ENCODE data around the gene G2E3. TPM values are rescaled to one million over a fixed set of nuclear protein-coding genes. Genes with fewer than 3 reads are reported as not detected.

The G2E3 gene
- total RNA-seq, 1 experiment from 2014 or later, result 27.8 TPM

DNA sequence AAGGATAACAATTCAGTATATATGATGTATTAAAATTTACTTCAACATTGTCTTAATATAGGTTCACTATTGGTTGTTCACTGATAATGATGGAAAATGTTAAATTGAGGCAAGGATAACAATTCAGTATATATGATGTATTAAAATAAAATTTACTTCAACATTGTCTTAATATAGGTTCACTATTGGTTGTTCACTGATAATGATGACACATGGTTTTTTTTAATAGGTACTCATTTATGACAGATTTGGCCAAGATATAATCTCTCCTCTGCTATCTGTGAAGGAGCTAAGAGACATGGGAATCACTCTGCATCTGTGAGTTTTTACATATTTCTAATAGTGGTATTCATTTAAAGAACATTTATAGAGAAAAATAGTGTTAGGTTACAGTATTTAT, 71.3 kb downstream of the G2E3 start:
- H3K36me3 ChIP-seq (ENCODE audit: low read depth, low read length), result peaks cover 15% of the 10 kb centered on the region
- ATAC-seq (no peak), DNase-seq (no peak)
- ChIA-PET POLR2A (ENCODE audit: unreplicated experiment) (no interaction called here), CTCF (no interaction called here)
- H3K27me3 ChIP-seq (ENCODE audit: low read length), result no peaks in the 10 kb centered on the region
- TF ChIP-seq EZH2 (IDR thresholded peaks at IDR 0.05; ENCODE audit: low read length, unreplicated experiment) (no peak), EZH2phosphoT487 (IDR thresholded peaks at IDR 0.05; ENCODE audit: borderline replicate concordance, low read length) (no peak), CTCF (conservative IDR thresholded peaks at IDR 0.05; ENCODE audit: low read depth, low read length) (no peak)
- BruUV-seq (replicated peaks), result no TSS peak
- H3K4me2 ChIP-seq (ENCODE audit: low read length), result no peak overlapping the region
- no peak overlapping the region for H3K27ac ChIP-seq (ENCODE audit: low read length)
- no peak overlapping the region for H2AFZ ChIP-seq (ENCODE audit: low read length)
- intact Hi-C loops (cut with micrococcal nuclease), result no loop called here
- no peak overlapping the region for H3K4me3 ChIP-seq (ENCODE audit: low read length)
- no peaks in the 10 kb centered on the region for H3K9me3 ChIP-seq (ENCODE audit: low read length)
- H4K20me1 ChIP-seq (ENCODE audit: low read length), result no peaks in the 10 kb centered on the region; the same call in 1 of the 2 replicates
- no peaks in the 10 kb centered on the region for H3K9me2 ChIP-seq (replicated peaks; ENCODE audit: low read length)
- peaks cover 46% of the 10 kb centered on the region for H3K79me2 ChIP-seq (ENCODE audit: low read length)
- no peaks in the 10 kb centered on the region for H3F3A ChIP-seq (ENCODE audit: low read length, unreplicated experiment)
- no peak overlapping the region for H3K9ac ChIP-seq (ENCODE audit: low read length)
- peaks cover 24% of the 10 kb centered on the region for H3K4me1 ChIP-seq (ENCODE audit: insufficient read depth, low read length)

DNA sequence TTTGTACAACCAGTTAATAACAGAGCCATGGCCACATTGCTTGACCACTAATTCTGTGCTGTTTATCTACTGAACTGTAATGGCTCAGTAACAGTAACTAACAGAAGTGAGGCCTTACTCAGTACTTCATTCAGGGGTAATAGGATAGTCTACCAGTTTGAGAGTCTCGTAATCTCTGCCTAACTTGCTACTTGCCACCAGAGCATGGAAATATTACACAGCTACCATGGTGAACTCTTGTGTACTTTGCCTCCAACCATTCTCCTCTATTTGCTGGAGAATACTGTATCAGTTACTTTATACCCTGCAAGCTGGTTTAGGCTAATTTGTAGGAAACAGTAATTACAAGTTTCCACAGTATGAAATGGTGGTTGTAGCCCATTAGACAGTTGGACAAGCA, 73.8 kb downstream of the G2E3 start:
- CTCF ChIA-PET, result no interaction called here

More for the DNA sequence above, 73.8 kb downstream of the G2E3 start:
- Histone ChIP-seq H3K36me3 (ENCODE audit: low read depth, low read length) (peaks cover 27% of the 10 kb centered on the region), H3F3A (ENCODE audit: low read length, unreplicated experiment) (no peaks in the 10 kb centered on the region), H3K4me2 (ENCODE audit: low read length) (no peak overlapping the region), H3K9me2 (replicated peaks; ENCODE audit: low read length) (no peaks in the 10 kb centered on the region), H3K4me1 (ENCODE audit: insufficient read depth, low read length) (peaks cover 24% of the 10 kb centered on the region), H2AFZ (ENCODE audit: low read length) (no peak overlapping the region), H3K79me2 (ENCODE audit: low read length) (peaks cover 23% of the 10 kb centered on the region), H3K27me3 (ENCODE audit: low read length) (no peaks in the 10 kb centered on the region), H3K9me3 (ENCODE audit: low read length) (no peaks in the 10 kb centered on the region), H3K27ac (ENCODE audit: low read length) (no peak overlapping the region), H4K20me1 (ENCODE audit: low read length) (no peaks in the 10 kb centered on the region; the same call in 1 of the 2 replicates), H3K4me3 (ENCODE audit: low read length) (no peak overlapping the region), H3K9ac (ENCODE audit: low read length) (no peak overlapping the region)
- DNase-seq (no peak), ATAC-seq (no peak)
- POLR2A ChIA-PET (ENCODE audit: unreplicated experiment), result no interaction called here
- no peak for TF ChIP-seq EZH2 (IDR thresholded peaks at IDR 0.05; ENCODE audit: low read length, unreplicated experiment)
- no peak for TF ChIP-seq EZH2phosphoT487 (IDR thresholded peaks at IDR 0.05; ENCODE audit: borderline replicate concordance, low read length)
- TF ChIP-seq CTCF (conservative IDR thresholded peaks at IDR 0.05; ENCODE audit: low read depth, low read length), result no peak
- BruUV-seq (replicated peaks), result no TSS peak
- intact Hi-C loops (cut with micrococcal nuclease), result no loop called here
